ENCODE data around the gene KL.

DNA sequence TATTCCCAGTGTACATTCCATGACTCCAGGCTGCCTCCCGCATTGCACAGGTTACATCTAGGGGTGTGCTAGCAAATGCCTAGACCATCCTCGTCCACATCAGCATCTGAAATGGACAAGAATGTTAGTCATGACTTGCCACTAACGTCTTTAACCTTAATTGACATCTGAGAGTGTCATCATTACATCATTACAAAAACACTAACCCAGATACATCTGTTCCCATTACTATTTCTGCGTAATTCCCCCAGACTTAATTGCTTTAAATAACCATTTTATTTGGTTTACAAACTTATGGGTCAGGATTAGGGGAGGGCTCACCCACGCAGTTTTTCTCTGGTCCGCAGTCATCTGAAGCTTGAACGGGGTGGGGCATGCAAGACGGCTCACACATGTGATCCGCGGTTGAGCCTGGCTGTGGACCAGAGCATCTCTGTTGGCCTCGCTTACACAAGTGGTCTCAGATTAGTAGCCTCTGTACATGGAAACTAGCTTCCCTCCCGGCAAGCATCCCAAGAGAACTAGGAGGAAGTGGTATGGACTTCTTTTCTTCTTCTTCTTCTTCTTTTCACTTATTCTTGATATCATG, 15.9 kb downstream of the KL start:
- TF ChIP-seq, protein P1, sequence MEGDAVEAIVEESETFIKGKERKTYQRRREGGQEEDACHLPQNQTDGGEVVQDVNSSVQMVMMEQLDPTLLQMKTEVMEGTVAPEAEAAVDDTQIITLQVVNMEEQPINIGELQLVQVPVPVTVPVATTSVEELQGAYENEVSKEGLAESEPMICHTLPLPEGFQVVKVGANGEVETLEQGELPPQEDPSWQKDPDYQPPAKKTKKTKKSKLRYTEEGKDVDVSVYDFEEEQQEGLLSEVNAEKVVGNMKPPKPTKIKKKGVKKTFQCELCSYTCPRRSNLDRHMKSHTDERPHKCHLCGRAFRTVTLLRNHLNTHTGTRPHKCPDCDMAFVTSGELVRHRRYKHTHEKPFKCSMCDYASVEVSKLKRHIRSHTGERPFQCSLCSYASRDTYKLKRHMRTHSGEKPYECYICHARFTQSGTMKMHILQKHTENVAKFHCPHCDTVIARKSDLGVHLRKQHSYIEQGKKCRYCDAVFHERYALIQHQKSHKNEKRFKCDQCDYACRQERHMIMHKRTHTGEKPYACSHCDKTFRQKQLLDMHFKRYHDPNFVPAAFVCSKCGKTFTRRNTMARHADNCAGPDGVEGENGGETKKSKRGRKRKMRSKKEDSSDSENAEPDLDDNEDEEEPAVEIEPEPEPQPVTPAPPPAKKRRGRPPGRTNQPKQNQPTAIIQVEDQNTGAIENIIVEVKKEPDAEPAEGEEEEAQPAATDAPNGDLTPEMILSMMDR (IDR thresholded peaks at IDR 0.05) = no peak
- TF ChIP-seq POLR2A (IDR thresholded peaks at IDR 0.05) = no peak
